Naive thymus-derived CD8-positive, alpha-beta T cell (primary cell): ENCODE data around the gene PTPRS. TPM values are rescaled to one million over a fixed set of nuclear protein-coding genes. Genes with fewer than 3 reads are reported as not detected.

Source experiments
- polyA plus RNA-seq, 3 donors: library from polyadenylated mRNA; unstranded; fragments of 300-500 nt; fragmentation: Illumina TruSeq; gene quantifications; one replicate each; pipeline ENCODE4 v1.2.3, GENCODE V29; 2021
- total RNA-seq, 8 experiments: library from RNA in 2 of 8; stranded (reverse) in 2 of 8; gene quantifications; one replicate each; pipeline ENCODE4 v1.2.3 and lab custom pipeline; 2021 to 2026

PTPRS gene
- total and polyA plus RNA-seq, 5 experiments from 2014 or later = 0.10 to 11.6 (median 1.5) TPM

Other genes starting within 250 kb of the PTPRS start
- gene ZNRF4, start 114.6 kb upstream of the PTPRS start, total RNA-seq = not detected
- gene ZNRF4, start 114.6 kb upstream of the PTPRS start, polyA plus RNA-seq = not detected
- gene TINCR, start 227.1 kb upstream of the PTPRS start, total RNA-seq = 1 to 10 TPM; 2.2 to 2.3 TPM
- under 1 TPM in 1 of 3 donors, not detected in 2; 0.09 TPM for gene TINCR, start 227.1 kb upstream of the PTPRS start, polyA plus RNA-seq